Keratinocyte (primary cell): ENCODE measurements around the gene SOD2. TPM values are rescaled to one million over a fixed set of nuclear protein-coding genes. Genes with fewer than 3 reads are reported as not detected.
"Not testable (repeated sequence)": the region's sequence is repeated elsewhere in the genome, so short reads cannot be mapped to it uniquely, and the experiment has no call there.

ENCODE experiments used
- DNase-seq: peaks from one replicate; pipeline ENCODE4 v3.0.0-alpha.2; 2011; ENCODE audit warnings: low read depth, missing footprints, low spot score
- FAIRE-seq: peaks from 2 replicates; lab custom pipeline; 2011; peaks lifted over from hg19 to GRCh38; lab: Jason Lieb, UNC
- H2AFZ ChIP-seq: 2 replicates; pipeline ENCODE4 v1.6.0; 2012; ENCODE audit warnings: low read length, control low read depth, inconsistent platforms; ENCODE audit not compliant: control insufficient read depth
- H3K27ac ChIP-seq: 2 replicates; pipeline ENCODE4 v1.5.1; 2011; ENCODE audit warnings: low read length; ENCODE audit not compliant: control insufficient read depth, insufficient read depth
- H3K27me3 ChIP-seq: 3 replicates; pipeline ENCODE4 v1.6.0; 2011; ENCODE audit warnings: low read length; ENCODE audit not compliant: control insufficient read depth, insufficient read depth; ENCODE audit errors: extremely low read depth
- H3K36me3 ChIP-seq, 2 experiments: 2 replicates in 1 of 2; 3 replicates in 1 of 2; pipeline ENCODE4 v1.5.1; 2011; ENCODE audit warnings: low read length in 2 of 2, mild to moderate bottlenecking in 1 of 2; ENCODE audit not compliant: control insufficient read depth in 2 of 2, insufficient read depth in 2 of 2; ENCODE audit errors: extremely low read depth in 1 of 2
- H3K4me1 ChIP-seq: 3 replicates; pipeline ENCODE4 v1.5.1; 2011; ENCODE audit warnings: low read length; ENCODE audit not compliant: control insufficient read depth, insufficient read depth; ENCODE audit errors: extremely low read depth
- H3K4me2 ChIP-seq: 3 replicates; pipeline ENCODE4 v1.6.0; 2011; ENCODE audit warnings: low read depth, low read length; ENCODE audit not compliant: control insufficient read depth, insufficient read depth; ENCODE audit errors: extremely low read depth
- H3K4me3 ChIP-seq, 3 experiments: fragments of 200-600 bp in 1 of 3; sonication (generic) in 1 of 3; 2 replicates in 2 of 3; 3 replicates in 1 of 3; pipeline ENCODE4 v1.5.1; 2011 to 2016; ENCODE audit warnings: low read length in 3 of 3, mild to moderate bottlenecking in 3 of 3, control low read depth in 2 of 3, inconsistent platforms in 1 of 3, low read depth in 1 of 3, mixed read lengths in 1 of 3, mixed run types in 1 of 3, moderate library complexity in 1 of 3; ENCODE audit not compliant: control insufficient read depth in 2 of 3, insufficient read depth in 2 of 3; ENCODE audit errors: extremely low read depth in 1 of 3
- H3K79me2 ChIP-seq: 2 replicates; pipeline ENCODE4 v1.6.0; 2012; ENCODE audit warnings: low read length; ENCODE audit not compliant: control insufficient read depth, insufficient read depth
- H3K9ac ChIP-seq: 3 replicates; pipeline ENCODE4 v1.6.0; 2011; ENCODE audit warnings: low read length; ENCODE audit not compliant: control insufficient read depth, insufficient read depth; ENCODE audit errors: extremely low read depth
- H3K9me1 ChIP-seq: 3 replicates; pipeline ENCODE4 v1.6.0; 2011; ENCODE audit warnings: low read length; ENCODE audit not compliant: control insufficient read depth, insufficient read depth; ENCODE audit errors: extremely low read depth
- H3K9me3 ChIP-seq: 2 replicates; pipeline ENCODE4 v1.5.1; 2012; ENCODE audit warnings: low read depth, low read length; ENCODE audit not compliant: control insufficient read depth
- H4K20me1 ChIP-seq: 3 replicates; pipeline ENCODE4 v1.6.0; 2011; ENCODE audit warnings: low read length; ENCODE audit not compliant: control insufficient read depth, insufficient read depth; ENCODE audit errors: extremely low read depth
- CTCF ChIP-seq, 3 experiments: IDR thresholded peaks in 1 of 3; conservative IDR thresholded peaks in 1 of 3; optimal IDR thresholded peaks in 1 of 3; 2 replicates in 2 of 3; 3 replicates in 1 of 3; pipeline versions ENCODE3 to v1.5.1; 2011; ENCODE audit warnings: low read length in 3 of 3, mild to moderate bottlenecking in 3 of 3, moderate library complexity in 2 of 3, control low read depth in 1 of 3, inconsistent platforms in 1 of 3; ENCODE audit not compliant: insufficient read depth in 2 of 3; ENCODE audit errors: extremely low read depth in 1 of 3
- EZH2 ChIP-seq: IDR thresholded peaks from one replicate; pipeline ENCODE4 v1.6.1; 2012; ENCODE audit warnings: inconsistent platforms, mild to moderate bottlenecking, low read length, moderate library complexity
- dilution Hi-C: fragments of 300-500 bp; cut with MboI; formaldehyde crosslinking; loops from one replicate; pipeline ENCODE4 v1.7.0; 2020; ENCODE audit warnings: low sequenced_read_pairs; ENCODE audit not compliant: extremely low pct_ligation_motif_present
- polyA plus RNA-seq, 5 experiments: library from polyadenylated mRNA; depleted of rRNA in 3 of 5; stranded (reverse) in 3 of 5; stranded (forward) in 1 of 5; unstranded in 1 of 5; fragments of >200 nt; gene quantifications; 1 replicate in 1 of 5; 2 replicates in 3 of 5; 3 replicates in 1 of 5; pipeline versions ENCODE4 v1.2.1 to v1.2.3, GENCODE V29; 2011 to 2012; ENCODE audit warnings: missing spikeins in 2 of 5, low read depth in 1 of 5, low replicate concordance in 1 of 5

SOD2 gene
- polyA plus RNA-seq, 1 donor (not counting 4 experiments of a cell fraction or from before 2014, with no cell fraction given) = 41.9 TPM

- no peak overlapping the region for H2AFZ ChIP-seq
- dilution Hi-C loops = no loop called here
Observed at GRCh38 chr6:159665868-159666635, 27.0 kb downstream of the SOD2 start.

GRCh38 chr6:159663368-159663889, 29.6 kb downstream of the SOD2 start:
- H3K27ac ChIP-seq, H4K20me1 ChIP-seq, H2AFZ ChIP-seq, H3K36me3 ChIP-seq, H3K9ac ChIP-seq, H3K4me1 ChIP-seq, H3K9me3 ChIP-seq, H3K9me1 ChIP-seq, FAIRE-seq, H3K4me3 ChIP-seq, dilution Hi-C loops, H3K4me2 ChIP-seq, H3K79me2 ChIP-seq, H3K27me3 ChIP-seq, DNase-seq: not testable (repeated sequence)

More at GRCh38 chr6:159665868-159666635, 27.0 kb downstream of the SOD2 start:
- FAIRE-seq (no peak), DNase-seq (no peak)
- TF ChIP-seq CTCF (optimal IDR thresholded peaks at IDR 0.05 in 1 of 3, IDR thresholded peaks at IDR 0.05 in 1 of 3, conservative IDR thresholded peaks at IDR 0.05 in 1 of 3; ENCODE audit: extremely low read depth in 1 of 3, insufficient read depth in 2 of 3, low read length in 3 of 3) = no peak
- TF ChIP-seq EZH2 = no peak
- H3K4me1 ChIP-seq = no peaks in the 10 kb centered on the region
- H3K27me3 ChIP-seq = no peaks in the 10 kb centered on the region
- H3K9ac ChIP-seq = no peak overlapping the region
- no peaks in the 10 kb centered on the region for H4K20me1 ChIP-seq
- H3K9me1 ChIP-seq = no peaks in the 10 kb centered on the region
- H3K4me2 ChIP-seq = no peak overlapping the region
- H3K9me3 ChIP-seq = no peaks in the 10 kb centered on the region
- no peaks in the 10 kb centered on the region for H3K79me2 ChIP-seq
- H3K27ac ChIP-seq = no peak overlapping the region
- no peak overlapping the region for H3K4me3 ChIP-seq
- H3K36me3 ChIP-seq = no peaks in the 10 kb centered on the region

GRCh38 chr6:159661977-159662376, 31.1 kb downstream of the SOD2 start:
- FAIRE-seq, H3K36me3 ChIP-seq, H3K79me2 ChIP-seq, H3K9ac ChIP-seq, H3K9me3 ChIP-seq, H3K4me1 ChIP-seq, H4K20me1 ChIP-seq, H3K9me1 ChIP-seq, H3K27ac ChIP-seq, H3K4me3 ChIP-seq, DNase-seq, H3K27me3 ChIP-seq, H3K4me2 ChIP-seq, dilution Hi-C loops, H2AFZ ChIP-seq: not testable (repeated sequence)
